Amniotic stem cell (primary cell): ENCODE results near the gene PACSIN3.
"Not testable (repeated sequence)": the region's sequence is repeated elsewhere in the genome, so short reads cannot be mapped to it uniquely, and the experiment has no call there.

Source experiments
- DNase-seq: peaks from one replicate; lab custom pipeline; 2025; lab: John Stamatoyannopoulos, UW

The PACSIN3 gene

DNA sequence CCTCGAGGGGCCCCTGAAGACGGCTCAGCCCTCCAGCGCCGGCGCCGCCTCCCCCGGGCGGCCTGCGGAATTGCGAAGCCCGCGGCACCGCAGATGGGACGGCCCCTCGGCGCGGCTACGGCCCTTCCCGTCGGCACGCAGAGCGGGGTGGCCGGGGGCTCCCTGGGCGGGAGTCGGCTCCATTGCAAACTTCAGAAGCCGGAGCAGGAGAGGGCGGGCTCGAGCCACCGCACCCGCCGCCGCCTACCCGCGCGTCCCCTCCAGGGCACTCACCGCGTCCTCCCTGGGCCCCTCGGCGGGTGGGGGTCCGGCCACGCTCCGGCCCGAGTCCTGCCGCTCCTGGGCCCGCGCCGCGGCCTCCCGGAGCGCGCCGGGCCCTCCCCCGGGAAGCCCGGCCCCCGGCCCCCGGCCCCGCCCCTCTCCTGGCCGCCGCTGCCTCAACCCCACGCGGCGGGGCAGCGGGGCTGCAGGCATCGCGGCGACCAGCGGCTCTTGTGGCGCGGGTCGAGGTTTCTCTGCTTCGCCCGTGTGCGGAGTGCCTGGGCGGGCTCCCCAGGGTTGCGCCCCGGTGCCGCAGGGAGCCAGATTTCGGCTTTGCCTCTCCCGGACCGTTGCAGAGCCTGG lies at the start of gene PACSIN3:
Gene PACSIN3 (minus strand): TSS at position 359 of the 624 bp plus-strand sequence. CDS start 3,707 bp downstream, outside the sequence.
- no peak for DNase-seq

GRCh38 chr11:47235163-47235562 lies 48.9 kb upstream of the PACSIN3 start:
- no peak for DNase-seq

GRCh38 chr11:47234669-47235100 lies 48.5 kb upstream of the PACSIN3 start:
- DNase-seq, result no peak

DNA sequence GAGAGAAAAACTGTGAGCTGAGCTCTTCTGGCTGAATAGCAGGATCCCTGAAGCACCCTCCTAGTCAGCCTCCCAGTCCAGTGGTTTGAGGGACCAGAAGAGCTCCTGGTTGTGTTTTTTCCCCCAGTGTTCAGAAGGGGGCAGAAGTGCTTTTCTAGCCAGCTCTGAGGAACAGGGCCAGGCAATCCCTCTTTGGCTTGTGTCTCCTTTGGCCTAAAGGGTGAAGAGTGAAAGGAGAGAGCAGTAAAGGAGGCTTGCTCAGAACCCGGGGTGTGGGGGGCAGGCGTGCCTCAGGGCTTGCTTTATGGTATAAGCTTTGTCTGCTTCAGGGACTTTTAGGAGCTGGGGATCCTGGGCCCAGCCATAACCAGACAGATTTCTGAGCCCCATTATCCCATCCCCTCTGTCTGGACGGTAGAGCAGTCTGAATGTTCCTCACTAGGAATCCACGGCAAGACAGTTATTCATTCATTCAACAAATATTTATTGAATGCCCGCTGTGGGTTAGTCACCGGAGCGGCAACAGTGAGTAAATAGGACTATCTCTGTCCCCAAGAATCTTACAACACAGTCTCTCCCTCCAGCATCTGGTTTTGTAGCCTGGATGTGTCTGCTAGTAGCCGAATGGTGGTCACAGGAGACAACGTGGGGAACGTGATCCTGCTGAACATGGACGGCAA lies 47.9 kb upstream of the PACSIN3 start:
- no peak for DNase-seq

- no peak for DNase-seq
These were observed 46.8 kb upstream of the PACSIN3 start for GRCh38 chr11:47233051-47233450.

DNA sequence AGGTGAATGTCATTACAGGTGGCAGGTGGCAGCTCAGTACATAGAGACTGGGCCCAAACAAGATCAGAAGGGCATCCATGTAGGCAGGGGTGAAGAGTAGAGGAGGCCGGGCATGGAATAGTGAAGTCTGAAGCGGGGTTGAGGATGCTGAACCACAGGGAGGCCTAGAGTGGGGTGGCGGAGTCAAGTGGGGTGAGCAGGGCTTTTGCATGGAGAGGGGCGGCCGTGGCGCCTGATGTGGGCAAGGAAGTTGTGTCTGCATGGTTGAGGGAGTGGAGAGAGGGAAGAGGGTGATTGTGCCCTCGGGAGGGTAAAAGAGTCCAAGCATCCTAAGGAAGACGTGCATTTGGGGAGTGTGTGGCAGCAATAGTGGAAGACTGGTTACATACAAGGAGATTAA lies 42.9 kb upstream of the PACSIN3 start:
- no peak for DNase-seq

DNA sequence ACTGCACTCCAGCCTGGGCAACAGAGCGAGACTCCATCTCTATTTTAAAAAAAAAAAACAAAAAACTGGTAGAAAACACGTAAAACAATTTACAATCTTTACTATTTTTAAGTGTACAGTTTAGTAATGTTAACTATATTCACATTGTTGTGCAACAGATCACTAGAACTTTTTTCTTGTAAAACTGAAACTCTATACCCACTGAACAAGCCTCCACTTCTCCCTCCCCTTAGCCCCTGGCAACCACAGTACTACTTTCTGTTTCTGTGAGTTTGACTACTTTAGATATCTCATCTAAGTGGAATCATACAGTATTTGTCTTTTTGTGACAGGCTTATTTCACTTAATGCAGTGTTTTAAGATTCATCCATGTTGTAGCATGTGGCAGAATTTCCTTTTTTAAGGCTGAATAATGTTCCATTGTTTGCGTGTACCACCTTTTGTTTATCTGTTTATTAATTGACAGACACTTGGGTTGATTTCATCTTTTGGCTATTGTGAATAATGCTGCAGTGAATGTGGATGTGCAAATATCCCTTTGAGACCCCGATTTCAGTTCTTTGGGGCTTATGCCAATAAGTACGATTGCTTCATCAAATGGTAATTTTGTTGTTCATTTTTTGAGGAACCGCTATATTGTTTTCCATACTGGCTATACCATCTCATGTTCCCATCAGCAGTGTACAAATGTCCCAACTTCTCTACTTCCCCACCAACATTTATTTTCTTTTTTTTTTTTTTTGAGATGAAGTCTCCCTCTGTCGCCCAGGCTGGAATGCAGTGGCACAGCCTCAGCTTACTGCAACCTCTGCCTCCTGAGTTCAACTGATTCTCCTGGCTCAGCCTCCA lies 39.5 kb upstream of the PACSIN3 start:
- DNase-seq, result no peak

DNA sequence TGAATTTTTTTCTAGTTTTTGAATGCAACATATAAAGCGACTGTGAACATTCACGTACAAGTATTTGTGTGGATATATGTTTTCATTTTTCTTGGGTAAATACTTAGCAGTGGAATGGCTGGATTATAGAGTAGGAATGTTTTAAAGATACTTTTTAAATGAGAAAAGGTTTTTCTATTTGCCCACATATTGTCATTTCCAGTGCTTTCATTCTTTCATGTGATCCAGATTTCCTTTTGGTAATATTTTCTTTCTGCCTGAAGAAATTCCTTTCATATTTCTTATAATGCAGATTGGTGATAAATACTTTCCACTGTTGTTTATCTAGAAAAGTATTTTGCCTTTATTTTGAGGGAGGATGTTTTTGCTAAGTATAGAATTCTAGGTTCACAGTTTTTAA lies 36.5 kb upstream of the PACSIN3 start:
- DNase-seq, result no peak

GRCh38 chr11:47220401-47220821 lies 34.2 kb upstream of the PACSIN3 start:
- no peak for DNase-seq

- peak; percentile 92 for DNase-seq
These were observed 30.0 kb upstream of the PACSIN3 start for GRCh38 chr11:47216121-47216798.

GRCh38 chr11:47215366-47215910 lies 29.2 kb upstream of the PACSIN3 start:
- no peak for DNase-seq

DNA sequence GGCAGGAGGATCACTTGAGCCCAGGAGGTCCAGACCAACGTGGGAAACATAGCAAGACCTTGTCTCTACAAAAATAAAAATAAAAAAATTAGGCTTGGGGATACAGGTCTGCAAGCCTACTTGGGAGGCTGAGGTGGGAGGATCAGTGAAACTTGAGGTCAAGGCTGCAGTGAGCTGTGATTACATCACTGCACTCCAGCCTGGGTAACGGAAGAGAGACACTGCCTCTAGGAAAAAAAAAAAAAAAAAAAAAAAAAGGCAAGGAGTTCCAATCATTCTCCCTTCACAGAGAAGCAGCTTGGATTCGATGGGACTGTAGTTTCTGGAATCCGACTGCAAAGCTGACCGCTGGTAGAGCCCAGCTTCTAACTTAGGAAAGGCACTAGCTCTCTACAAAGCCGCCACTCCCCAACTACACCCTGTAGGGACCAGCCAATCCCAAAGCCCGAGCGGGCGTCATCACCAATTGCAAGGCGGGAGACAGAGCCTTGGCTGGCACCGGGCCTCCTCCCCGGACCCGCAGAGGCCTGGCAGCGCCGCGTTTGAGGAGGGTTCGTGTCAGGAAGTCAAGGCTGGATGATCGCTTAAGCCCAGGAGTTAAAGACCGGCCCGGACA lies 27.8 kb upstream of the PACSIN3 start:
- DNase-seq, result no peak

- DNase-seq, result no peak
These were observed 26.7 kb upstream of the PACSIN3 start for GRCh38 chr11:47212938-47213337.

GRCh38 chr11:47208628-47209027 lies 22.4 kb upstream of the PACSIN3 start:
- no peak for DNase-seq

DNA sequence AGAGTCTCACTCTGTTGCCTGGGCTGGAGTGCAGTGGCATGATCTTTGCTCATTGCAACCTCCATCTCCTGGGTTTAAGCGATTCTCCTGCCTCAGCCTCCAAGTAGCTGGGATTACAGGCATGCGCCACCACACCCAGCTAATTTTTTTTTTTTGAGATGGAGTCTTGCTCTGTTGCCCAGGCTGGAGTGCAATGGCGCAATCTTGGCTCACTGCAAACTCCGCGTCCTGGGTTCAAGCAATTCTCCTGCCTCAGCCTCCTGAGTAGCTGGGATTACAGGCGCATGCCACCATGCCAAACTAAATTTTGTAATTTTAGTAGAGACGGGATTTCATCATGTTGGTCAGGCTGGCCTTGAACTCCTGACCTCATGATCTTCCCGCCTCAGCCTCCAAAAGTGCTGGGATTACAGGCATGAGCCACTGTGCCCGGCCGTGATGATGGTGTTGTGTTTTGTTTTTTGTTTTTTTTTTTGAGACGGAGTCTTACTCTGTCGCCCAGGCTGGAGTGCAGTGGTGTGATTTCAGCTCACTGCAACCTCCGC lies 21.8 kb upstream of the PACSIN3 start:
- DNase-seq, result not testable (repeated sequence)

DNA sequence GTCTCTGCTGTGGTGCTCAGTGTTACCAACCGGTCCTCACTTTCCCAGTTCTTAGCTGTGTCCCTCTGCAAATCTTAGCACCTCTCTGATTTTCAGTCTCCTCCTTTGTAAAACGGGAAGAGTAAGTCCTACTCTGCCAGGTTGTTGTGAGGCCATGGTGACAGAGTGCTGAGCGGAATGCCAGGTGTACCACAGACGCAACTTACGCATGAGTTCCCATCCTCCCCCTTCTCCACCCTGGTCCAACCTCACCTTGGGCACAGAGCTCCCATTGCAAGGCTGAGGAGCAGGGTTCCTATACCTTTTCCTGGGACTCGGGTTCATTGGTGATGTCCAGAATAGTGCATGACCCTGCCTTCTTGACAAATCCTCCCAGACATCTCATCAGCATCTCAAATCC lies 21.2 kb upstream of the PACSIN3 start:
- DNase-seq, result no peak

DNA sequence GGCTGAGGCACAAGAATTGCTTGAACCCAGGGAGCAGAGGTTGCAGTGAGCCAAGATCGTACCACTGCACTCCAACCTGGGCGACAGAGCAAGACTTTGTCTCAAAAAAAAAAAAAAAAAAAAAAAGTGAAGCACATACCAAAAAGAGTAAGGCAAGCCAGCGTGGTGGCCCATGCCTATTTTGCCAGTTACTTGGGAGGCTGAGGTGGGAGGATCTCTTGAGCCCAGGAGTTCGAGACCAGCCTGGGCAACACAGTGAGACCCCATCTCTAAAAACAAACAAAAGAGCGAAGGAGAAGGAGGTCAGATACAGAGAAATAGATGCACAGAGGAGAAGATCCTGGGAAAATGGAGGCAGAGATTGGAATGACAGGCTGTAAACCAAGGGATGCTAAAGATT lies 20.3 kb upstream of the PACSIN3 start:
- not testable (repeated sequence) for DNase-seq

DNA sequence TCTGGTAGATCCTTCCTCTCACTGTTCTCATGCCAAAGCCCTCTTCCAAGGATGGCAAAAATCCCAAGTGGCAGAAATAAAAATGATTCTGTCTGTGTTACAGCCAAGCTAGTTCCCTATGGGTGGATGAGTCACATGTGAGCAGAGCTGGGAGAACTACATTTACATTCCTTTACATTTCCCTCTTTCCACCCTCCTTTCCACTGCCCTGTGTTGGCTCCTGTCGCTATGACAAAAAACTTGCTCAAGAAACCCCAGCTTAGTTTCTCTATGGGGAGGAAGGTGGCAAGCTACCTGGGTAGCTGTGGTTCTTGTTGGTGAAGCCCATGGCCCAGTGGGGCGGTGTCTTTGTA lies 18.4 kb upstream of the PACSIN3 start:
- no peak for DNase-seq

DNA sequence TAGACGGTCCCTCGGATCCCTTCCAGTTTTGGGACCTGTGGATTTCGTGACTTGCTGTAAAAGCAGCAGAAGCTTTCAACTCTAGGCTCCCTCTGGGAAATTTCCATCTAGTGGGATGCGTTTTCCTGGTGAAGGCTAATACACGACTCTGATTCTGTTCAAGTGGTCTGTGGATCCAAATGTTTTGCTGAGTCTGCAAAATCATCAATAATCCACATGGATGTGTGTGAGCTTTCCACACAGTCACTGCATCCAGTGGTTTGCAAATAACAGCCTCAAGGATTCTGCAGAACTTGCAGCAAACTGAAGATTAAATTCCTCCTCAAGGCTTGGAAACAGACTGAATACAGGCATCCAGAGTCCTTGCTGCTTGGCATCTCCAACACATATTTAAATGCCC lies 16.3 kb upstream of the PACSIN3 start:
- DNase-seq, result no peak

DNA sequence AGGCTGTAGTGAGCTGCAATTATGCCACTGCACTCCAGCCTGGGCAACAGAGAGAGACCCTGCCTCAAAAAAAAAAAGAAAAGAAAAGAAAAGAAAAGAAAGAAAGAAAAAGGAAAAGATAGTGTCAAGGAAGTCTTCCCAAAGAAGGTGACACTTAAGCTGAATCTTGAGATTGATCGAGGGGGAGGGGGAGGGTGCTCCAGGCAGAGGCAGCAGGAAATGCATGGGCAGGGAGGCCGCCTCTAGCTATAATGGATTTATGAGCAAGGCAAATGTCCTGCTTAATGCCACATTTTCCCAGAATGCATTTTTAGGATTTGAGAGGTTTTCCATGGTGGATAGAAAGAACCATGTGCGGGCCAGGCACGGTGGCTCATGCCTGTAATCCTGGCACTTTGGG lies 14.8 kb upstream of the PACSIN3 start:
- DNase-seq, result no peak

DNA sequence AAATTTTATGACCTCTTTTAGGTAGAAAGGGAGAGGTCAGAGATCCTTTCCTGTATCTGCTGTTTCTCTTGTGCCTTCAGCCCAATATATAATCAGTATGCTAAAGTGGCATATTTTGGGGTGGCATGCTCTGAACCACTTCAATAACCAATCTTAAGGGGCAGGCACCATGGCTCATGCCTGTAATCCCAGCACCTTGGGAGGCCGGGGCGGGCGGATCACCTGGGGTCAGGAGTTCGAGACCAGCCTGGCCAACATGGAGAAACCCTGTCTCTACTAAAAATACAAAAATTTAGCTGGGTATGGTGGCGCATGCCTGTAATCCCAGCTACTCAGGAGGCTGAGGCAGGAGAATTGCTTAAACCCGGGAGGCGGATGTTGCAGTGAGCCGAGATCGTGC lies 11.9 kb upstream of the PACSIN3 start:
- not testable (repeated sequence) for DNase-seq
